Upper lobe of right lung (tissue), 1 donor: ENCODE results near the gene BHLHE23. TPM values are rescaled to one million over a fixed set of nuclear protein-coding genes. Genes with fewer than 3 reads are reported as not detected.

Source experiments
- ATAC-seq: fragments of 200-7000 bp; cut with Tn5 transposase; one replicate; pipeline ENCODE4 v1.9.1; 2020; ENCODE audit warnings: mild to moderate bottlenecking, moderate library complexity
- DNase-seq: peaks from one replicate; pipeline ENCODE4 v3.0.0-alpha.2; 2020
- H3K27ac ChIP-seq: fragments of 200-600 bp; one replicate; pipeline ENCODE4 v1.8.0; 2022
- H3K27me3 ChIP-seq: fragments of 200-600 bp; one replicate; pipeline ENCODE4 v1.8.0; 2022; ENCODE audit warnings: mild to moderate bottlenecking
- H3K36me3 ChIP-seq: fragments of 200-600 bp; one replicate; pipeline ENCODE4 v1.8.0; 2022
- H3K4me1 ChIP-seq: fragments of 200-600 bp; one replicate; pipeline ENCODE4 v1.8.0; 2022
- H3K4me3 ChIP-seq: fragments of 200-600 bp; one replicate; pipeline ENCODE4 v1.8.0; 2022; ENCODE audit warnings: mild to moderate bottlenecking
- H3K9me3 ChIP-seq: fragments of 200-600 bp; one replicate; pipeline ENCODE4 v1.8.0; 2022
- CTCF ChIP-seq: fragments of 200-600 bp; IDR thresholded peaks from one replicate; pipeline ENCODE4 v1.8.0; 2022; ENCODE audit warnings: antibody characterized with exemption
- intact Hi-C: fragments of 100-400 bp; cut with DNase I; formaldehyde crosslinking; loops from one replicate; pipeline ENCODE4 v1.11.0; 2022
- total RNA-seq: library from RNA; stranded (reverse); fragmentation: NEBNext Ultra II Directional; extraction: Animal tissue kit (Norgen Biotek cat#: 25700); gene quantifications from one replicate; pipeline ENCODE4 v1.2.1, GENCODE V29; 2021
- donor health status: DM: no; HTN: yes; CAD: no; lungs with severe emphysema.

BHLHE23 gene
- total RNA-seq, 1 donor from 2014 or later = not detected

- DNase-seq (peak; percentile 33), ATAC-seq (no peak)
- no peaks in the 10 kb centered on the region for H3K4me1 ChIP-seq
- no peaks in the 10 kb centered on the region for H3K9me3 ChIP-seq
- H3K27me3 ChIP-seq = peaks cover 33% of the 10 kb centered on the region
- no peak overlapping the region for H3K4me3 ChIP-seq
- no peak for TF ChIP-seq CTCF
- H3K36me3 ChIP-seq = no peaks in the 10 kb centered on the region
- intact Hi-C loops = no loop called here
- no peak overlapping the region for H3K27ac ChIP-seq
Measured at GRCh38 chr20:63052571-63053431, 46.0 kb upstream of the BHLHE23 start.

GRCh38 chr20:63051911-63052310, 45.1 kb upstream of the BHLHE23 start:
- Histone ChIP-seq H3K4me1 (no peaks in the 10 kb centered on the region), H3K36me3 (no peaks in the 10 kb centered on the region), H3K9me3 (no peaks in the 10 kb centered on the region), H3K27me3 (peaks cover 24% of the 10 kb centered on the region), H3K4me3 (no peak overlapping the region), H3K27ac (no peak overlapping the region)
- TF ChIP-seq CTCF = no peak
- ATAC-seq = no peak
- intact Hi-C loops = no loop called here
- DNase-seq = peak; percentile 25

- no peak overlapping the region for H3K27ac ChIP-seq
- intact Hi-C loops = no loop called here
- DNase-seq = no peak
- H3K4me1 ChIP-seq = no peaks in the 10 kb centered on the region
- no peaks in the 10 kb centered on the region for H3K9me3 ChIP-seq
- no peak for ATAC-seq
- H3K36me3 ChIP-seq = no peaks in the 10 kb centered on the region
- no peak overlapping the region for H3K4me3 ChIP-seq
- H3K27me3 ChIP-seq = peaks cover 20% of the 10 kb centered on the region
- TF ChIP-seq CTCF = no peak
Measured at GRCh38 chr20:63051186-63051860, 44.6 kb upstream of the BHLHE23 start.

DNA sequence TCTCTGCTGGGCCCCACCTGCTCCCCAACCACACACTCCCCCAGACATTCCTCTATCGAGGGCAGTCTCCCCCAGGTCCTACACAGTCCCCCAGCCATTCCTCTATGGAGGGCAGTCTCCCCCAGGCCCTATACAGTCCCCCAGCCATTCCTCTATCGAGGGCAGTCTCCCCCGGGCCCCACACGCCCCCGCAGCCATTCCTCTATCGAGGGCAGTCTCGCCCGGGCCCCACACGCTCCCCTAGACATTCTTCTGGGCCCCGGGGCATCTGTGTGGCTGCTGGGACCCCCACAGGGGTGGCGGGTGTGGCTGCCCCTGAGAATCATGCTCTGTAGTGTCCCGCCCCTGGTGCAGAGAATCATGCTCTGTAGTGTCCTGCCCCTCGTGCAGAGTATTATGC, 43.6 kb upstream of the BHLHE23 start:
- no peaks in the 10 kb centered on the region for H3K9me3 ChIP-seq
- H3K4me3 ChIP-seq = no peak overlapping the region
- peaks cover 20% of the 10 kb centered on the region for H3K27me3 ChIP-seq
- no peak for TF ChIP-seq CTCF
- no peaks in the 10 kb centered on the region for H3K4me1 ChIP-seq
- intact Hi-C loops = no loop called here
- no peaks in the 10 kb centered on the region for H3K36me3 ChIP-seq
- ATAC-seq (no peak), DNase-seq (no peak)
- no peak overlapping the region for H3K27ac ChIP-seq

DNA sequence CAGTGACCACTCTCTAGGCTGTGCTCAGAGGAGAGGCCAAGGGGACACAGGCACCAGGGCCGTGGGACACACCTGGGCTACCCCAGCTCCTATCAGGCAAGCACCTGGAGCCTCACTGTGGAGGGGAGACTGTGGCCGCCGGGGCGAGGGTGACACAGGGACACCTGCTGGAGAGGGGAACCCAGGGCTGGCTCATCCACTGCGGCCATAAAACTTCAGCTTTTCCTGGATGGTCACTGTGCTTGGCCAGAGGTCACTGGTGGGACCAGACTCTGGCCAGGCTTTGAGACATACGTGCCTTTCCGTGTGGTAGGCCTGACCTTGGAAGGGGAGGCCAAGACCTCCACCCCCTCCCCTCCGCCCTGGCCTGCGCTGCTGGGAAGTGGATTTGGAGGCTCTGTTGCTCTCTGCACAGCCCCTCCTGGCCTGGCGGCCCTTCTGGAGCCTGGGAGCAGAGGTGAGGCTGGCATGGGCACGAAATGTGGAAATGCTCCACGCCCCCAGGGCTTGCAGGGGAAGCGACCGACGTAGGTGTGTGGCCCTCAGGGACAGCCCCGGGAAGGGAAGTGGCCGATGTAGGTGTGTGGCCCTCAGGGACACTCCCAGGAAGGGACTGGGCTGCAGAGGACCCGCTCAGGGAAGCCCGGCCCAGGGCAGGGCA, 42.9 kb upstream of the BHLHE23 start:
- Histone ChIP-seq H3K4me3 (no peak overlapping the region), H3K27me3 (peaks cover 20% of the 10 kb centered on the region), H3K4me1 (no peaks in the 10 kb centered on the region), H3K9me3 (no peaks in the 10 kb centered on the region), H3K36me3 (no peaks in the 10 kb centered on the region), H3K27ac (no peak overlapping the region)
- intact Hi-C loops = no loop called here
- no peak for TF ChIP-seq CTCF
- ATAC-seq (peak; percentile 7), DNase-seq (no peak)
